ENCODE data around the gene ACAT2.
"Not testable (repeated sequence)": the region's sequence is repeated elsewhere in the genome, so short reads cannot be mapped to it uniquely, and the experiment has no call there.

Gene ACAT2

DNA sequence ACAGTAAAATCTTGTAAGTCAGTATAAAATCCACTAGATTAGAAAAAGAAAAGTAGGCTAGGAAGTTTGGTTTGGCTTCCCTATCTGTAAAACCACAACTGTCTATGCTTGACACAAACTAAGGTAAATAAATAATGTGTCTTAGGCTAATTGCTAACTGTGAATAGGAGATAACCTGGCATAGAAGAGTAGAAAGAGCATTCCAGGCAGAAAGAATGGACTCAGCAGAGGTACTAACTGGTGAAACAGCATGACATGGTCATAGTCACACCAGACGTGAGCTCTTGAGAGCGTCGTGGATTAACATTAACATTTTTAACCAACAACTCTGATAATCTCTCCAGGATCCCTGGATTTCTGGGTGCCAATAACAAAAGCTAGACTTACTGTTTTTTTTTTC lies 43.2 kb upstream of the ACAT2 start:
- TF ChIP-seq, protein P1, sequence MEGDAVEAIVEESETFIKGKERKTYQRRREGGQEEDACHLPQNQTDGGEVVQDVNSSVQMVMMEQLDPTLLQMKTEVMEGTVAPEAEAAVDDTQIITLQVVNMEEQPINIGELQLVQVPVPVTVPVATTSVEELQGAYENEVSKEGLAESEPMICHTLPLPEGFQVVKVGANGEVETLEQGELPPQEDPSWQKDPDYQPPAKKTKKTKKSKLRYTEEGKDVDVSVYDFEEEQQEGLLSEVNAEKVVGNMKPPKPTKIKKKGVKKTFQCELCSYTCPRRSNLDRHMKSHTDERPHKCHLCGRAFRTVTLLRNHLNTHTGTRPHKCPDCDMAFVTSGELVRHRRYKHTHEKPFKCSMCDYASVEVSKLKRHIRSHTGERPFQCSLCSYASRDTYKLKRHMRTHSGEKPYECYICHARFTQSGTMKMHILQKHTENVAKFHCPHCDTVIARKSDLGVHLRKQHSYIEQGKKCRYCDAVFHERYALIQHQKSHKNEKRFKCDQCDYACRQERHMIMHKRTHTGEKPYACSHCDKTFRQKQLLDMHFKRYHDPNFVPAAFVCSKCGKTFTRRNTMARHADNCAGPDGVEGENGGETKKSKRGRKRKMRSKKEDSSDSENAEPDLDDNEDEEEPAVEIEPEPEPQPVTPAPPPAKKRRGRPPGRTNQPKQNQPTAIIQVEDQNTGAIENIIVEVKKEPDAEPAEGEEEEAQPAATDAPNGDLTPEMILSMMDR (conservative IDR thresholded peaks at IDR 0.05), result no peak
- no peak for TF ChIP-seq ZFX (IDR thresholded peaks at IDR 0.05)
- no peak overlapping the region for H3K27ac ChIP-seq

DNA sequence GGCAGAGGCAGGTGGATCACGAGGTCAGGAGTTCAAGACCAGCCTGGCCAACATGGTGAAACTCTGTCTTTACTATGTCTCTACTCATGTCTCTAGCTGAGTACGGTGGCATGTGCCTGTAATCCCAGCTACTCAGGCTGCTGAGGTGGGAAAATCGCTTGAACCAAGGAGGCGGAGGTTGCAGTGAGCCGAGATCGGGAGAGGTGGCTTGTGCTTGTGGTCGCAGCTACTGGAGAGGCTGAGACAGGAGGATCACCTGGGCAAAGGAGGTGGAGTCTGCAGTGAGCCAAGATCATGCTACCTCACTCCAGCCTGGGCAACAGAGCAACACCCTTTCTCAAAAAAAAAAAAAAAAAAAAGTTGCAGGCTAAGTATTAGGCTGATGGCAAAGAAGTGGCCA lies 42.6 kb upstream of the ACAT2 start:
- TF ChIP-seq, protein P1 (conservative IDR thresholded peaks at IDR 0.05), result no peak
- no peak for TF ChIP-seq ZFX (IDR thresholded peaks at IDR 0.05)

DNA sequence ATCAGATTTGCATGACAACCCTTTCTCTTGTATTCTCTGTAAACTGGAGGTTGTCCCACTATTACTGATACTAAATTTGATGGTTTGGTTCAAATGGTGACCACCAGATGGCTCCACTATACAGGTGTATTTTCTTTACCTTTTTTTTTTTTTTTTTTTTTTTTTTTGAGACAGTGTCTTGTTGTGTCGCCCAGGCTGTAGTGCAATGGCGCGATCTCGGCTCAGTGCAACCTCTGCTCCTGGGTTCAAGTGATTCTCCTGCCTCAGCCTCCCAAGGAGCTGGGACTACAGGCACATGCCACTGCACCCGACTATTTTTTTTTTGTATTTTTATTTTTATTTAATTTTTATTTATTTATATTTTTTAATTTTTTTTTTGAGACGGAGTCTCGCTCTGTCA lies 41.1 kb upstream of the ACAT2 start:
- TF ChIP-seq, protein P1 (conservative IDR thresholded peaks at IDR 0.05), result peak; percentile 67
- no peak for TF ChIP-seq ZFX (IDR thresholded peaks at IDR 0.05)
- H3K27ac ChIP-seq, result no peak overlapping the region

More for the DNA sequence above, 42.6 kb upstream of the ACAT2 start:
- H3K27ac ChIP-seq, result no peak overlapping the region

DNA sequence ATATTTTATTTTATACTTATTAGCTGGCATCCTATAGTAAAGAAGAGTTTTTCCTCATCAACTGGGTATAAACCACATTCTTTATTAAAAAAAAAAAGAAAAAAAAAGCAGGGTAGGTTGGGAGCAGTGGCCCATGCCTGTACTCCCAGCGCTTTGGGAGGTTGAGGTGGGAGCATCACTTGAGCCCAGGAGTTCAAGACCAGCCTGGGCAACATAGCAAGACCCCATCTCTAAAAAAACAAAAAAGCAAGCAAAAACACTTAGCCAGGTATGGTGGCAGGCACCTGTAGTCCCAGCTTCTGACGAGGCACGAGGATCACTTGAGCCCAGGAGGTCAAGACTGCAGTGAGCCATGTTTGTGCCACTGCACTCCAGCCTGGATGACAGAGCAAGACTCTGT lies 39.9 kb upstream of the ACAT2 start:
- H3K27ac ChIP-seq, result not testable (repeated sequence)

DNA sequence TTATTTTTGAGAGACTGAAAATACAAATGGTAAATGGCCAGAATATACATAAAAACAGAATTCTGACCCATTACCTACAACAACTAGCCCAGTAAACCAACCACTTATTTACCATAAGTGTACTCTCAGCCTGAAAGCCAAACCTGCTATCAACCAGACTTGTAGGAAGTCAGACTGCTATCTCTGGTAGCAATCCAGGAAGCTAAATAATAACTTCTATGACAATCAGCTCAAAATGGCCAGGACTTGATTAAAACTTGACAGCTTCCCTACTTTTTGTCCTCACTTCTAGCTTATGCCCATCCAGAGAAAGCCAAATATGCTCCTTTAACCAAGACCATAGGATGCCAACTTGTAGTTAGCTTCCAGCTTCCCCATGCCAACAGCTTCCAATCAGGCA lies 39.2 kb upstream of the ACAT2 start:
- H3K27ac ChIP-seq, result no peak overlapping the region
- TF ChIP-seq ZFX (IDR thresholded peaks at IDR 0.05), result no peak
- TF ChIP-seq, protein P1 (conservative IDR thresholded peaks at IDR 0.05), result no peak

DNA sequence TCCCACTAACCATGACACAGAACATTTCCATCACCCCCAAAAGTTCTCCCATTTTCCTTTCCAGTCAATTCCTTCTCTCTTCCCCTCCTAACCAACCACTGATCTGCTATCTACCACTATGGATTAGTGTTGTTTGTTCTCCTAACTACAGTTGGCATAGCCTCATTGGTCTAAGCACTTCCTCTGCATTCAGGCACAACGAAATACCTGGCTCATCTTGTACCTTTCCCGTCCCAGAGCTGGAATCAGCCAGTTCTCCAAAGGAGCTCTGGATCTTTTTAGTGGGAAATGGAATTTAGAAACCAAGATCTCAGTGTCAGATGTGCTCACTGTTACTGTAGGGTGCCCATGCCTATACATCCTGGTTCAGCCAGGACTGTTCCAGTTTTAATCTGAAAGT lies 38.6 kb upstream of the ACAT2 start:
- H3K27ac ChIP-seq, result peak overlapping the region; percentile 16; the same call in 1 of the 2 replicates
- TF ChIP-seq, protein P1 (conservative IDR thresholded peaks at IDR 0.05), result no peak
- no peak for TF ChIP-seq ZFX (IDR thresholded peaks at IDR 0.05)

DNA sequence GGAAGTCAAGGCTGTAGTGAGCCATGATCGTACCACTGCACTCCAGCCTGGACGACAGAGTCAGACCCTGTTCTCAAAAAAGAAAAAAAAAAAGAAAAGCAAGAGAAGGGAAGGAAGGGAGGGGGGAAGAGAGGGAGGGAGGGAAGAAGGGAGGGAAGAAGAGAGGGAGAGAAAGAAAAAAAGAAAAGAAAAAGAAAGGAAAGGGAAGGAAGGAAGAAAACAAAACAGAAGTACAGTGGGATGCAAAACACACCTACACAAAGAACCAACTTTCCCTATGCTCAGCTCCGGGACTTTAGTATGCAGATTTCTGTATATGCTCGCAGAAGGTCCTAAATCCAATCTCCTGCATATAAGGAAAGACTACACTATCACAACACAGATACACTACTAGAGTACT lies 37.1 kb upstream of the ACAT2 start:
- no peak overlapping the region for H3K27ac ChIP-seq
- TF ChIP-seq, protein P1 (conservative IDR thresholded peaks at IDR 0.05), result no peak
- TF ChIP-seq ZFX (IDR thresholded peaks at IDR 0.05), result no peak

DNA sequence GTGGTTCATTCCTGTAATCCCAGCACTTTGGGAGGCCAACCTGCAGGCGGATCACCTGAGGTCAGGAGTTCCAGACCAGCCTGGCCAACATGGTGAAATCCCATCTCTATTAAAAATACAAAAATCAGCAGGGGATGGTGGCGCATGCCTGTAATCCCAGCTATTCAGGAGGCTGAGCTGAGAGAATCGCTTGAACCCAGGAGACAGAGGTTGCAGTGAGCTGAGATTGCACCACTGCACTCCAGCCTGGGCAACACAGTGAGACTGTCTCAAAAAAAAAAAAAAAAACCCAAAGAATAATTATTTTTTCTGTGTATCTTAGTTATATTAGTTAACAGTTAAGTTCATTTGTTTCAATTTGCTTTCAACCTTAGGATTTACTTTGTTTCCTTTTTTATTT lies 36.6 kb upstream of the ACAT2 start:
- H3K27ac ChIP-seq, result not testable (repeated sequence)
